Osteocyte (in vitro differentiated cells): Measurements from ENCODE around the gene DNTT. TPM values are rescaled to one million over a fixed set of nuclear protein-coding genes. Genes with fewer than 3 reads are reported as not detected.

Source experiments
- DNase-seq: peaks from one replicate; pipeline ENCODE4 v3.0.0; 2021; ENCODE audit warnings: mixed read lengths; ENCODE audit not compliant: unreplicated experiment; ENCODE audit errors: extremely low spot score
- H3K27ac Mint-ChIP-seq: one replicate; pipeline ENCODE4 v1.8.0; 2021; ENCODE audit warnings: mild to moderate bottlenecking, mixed read lengths; ENCODE audit not compliant: unreplicated experiment
- H3K27me3 Mint-ChIP-seq: one replicate; pipeline ENCODE4 v1.8.0; 2021; ENCODE audit warnings: mixed read lengths; ENCODE audit not compliant: unreplicated experiment
- H3K36me3 Mint-ChIP-seq: one replicate; pipeline ENCODE4 v1.8.0; 2021; ENCODE audit warnings: mixed read lengths; ENCODE audit not compliant: unreplicated experiment
- H3K4me1 Mint-ChIP-seq: one replicate; pipeline ENCODE4 v1.8.0; 2021; ENCODE audit warnings: mixed read lengths; ENCODE audit not compliant: unreplicated experiment
- H3K4me3 Mint-ChIP-seq: one replicate; pipeline ENCODE4 v1.8.0; 2021; ENCODE audit warnings: mild to moderate bottlenecking, moderate library complexity, mixed read lengths; ENCODE audit not compliant: unreplicated experiment
- H3K9me3 Mint-ChIP-seq: one replicate; pipeline ENCODE4 v1.8.0; 2021; ENCODE audit warnings: mixed read lengths; ENCODE audit not compliant: unreplicated experiment
- total RNA-seq: library from RNA; stranded (reverse); gene quantifications from 2 replicates; pipeline ENCODE4 v1.2.1, GENCODE V29; 2021
- TF ChIP-seq, protein P1 (sequence below): fragments of 200-600 bp; sonication (generic); IDR thresholded peaks from 2 replicates; pipeline ENCODE4 v1.5.0; 2021; ENCODE audit warnings: antibody characterized with exemption, mild to moderate bottlenecking, moderate library complexity

The DNTT gene
- total RNA-seq, 1 donor from 2014 or later, result not detected

DNA sequence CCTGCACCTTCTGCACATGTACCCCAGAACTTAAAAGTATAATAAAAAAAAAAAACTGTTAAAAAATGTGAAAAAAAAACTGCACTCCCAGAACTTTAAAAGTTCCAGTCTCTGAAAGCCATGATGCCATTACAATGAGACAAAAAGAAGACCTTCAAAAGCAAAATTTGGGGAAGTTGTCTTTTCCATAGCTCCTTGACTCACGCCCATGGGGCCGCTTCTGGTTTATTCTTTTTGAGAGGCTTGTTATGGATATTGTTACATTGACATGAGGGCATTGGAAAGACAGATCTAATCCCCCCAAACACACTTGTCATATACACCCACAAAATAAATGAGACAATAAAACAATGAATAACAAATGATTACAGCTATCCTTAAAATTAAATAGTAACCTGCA is 33.7 kb upstream of the DNTT start:
- no peak for DNase-seq
- Mint-ChIP-seq H3K36me3 (no peaks in the 10 kb centered on the region), H3K4me1 (no peaks in the 10 kb centered on the region), H3K27me3 (peaks cover 17% of the 10 kb centered on the region), H3K9me3 (no peaks in the 10 kb centered on the region), H3K4me3 (no peak overlapping the region), H3K27ac (no peak overlapping the region)
- TF ChIP-seq, protein P1, sequence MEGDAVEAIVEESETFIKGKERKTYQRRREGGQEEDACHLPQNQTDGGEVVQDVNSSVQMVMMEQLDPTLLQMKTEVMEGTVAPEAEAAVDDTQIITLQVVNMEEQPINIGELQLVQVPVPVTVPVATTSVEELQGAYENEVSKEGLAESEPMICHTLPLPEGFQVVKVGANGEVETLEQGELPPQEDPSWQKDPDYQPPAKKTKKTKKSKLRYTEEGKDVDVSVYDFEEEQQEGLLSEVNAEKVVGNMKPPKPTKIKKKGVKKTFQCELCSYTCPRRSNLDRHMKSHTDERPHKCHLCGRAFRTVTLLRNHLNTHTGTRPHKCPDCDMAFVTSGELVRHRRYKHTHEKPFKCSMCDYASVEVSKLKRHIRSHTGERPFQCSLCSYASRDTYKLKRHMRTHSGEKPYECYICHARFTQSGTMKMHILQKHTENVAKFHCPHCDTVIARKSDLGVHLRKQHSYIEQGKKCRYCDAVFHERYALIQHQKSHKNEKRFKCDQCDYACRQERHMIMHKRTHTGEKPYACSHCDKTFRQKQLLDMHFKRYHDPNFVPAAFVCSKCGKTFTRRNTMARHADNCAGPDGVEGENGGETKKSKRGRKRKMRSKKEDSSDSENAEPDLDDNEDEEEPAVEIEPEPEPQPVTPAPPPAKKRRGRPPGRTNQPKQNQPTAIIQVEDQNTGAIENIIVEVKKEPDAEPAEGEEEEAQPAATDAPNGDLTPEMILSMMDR, result no peak

DNA sequence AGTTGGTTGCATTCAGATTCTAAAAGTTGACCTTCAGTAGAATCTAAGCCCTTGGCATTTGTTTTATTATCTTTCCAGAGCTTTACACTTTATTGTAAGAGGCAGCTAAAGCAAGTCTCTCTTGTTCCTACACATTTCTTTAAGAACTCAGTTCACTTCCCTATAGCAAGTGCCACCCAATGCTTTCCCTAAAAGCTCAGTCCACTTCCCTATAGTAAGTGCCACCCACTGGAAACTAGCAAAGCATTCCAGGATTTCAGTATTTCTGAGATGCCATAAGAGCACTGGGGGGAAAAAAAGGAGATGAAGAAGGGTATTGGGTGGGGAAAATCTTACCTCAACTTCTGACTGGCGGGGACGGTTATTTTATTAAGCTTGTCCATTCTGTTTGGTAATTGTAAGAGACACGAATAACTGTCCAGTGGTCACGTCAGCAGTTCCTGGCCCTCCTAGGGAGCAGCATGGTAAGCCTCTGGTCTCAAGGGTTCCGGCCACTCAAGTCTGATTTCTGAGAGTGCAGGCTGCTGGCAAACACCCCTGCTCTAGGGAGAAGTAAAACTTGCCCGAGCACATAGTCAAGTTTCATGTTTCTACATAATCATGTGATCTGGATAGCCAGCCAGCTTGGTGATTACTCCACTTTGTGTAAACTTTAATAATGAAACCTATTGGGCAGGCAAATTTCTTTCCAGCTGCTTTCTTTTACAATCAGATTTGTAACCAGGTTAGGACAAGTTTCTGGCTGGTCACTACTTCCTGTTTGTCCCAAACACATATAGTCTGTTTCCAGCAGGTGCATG is 33.0 kb upstream of the DNTT start, which contains the start of gene BLNK:
TSS of gene BLNK (minus strand) at position 554 of the 800 bp plus-strand sequence. CDS start at position 383, 171 bp downstream.
- TF ChIP-seq, protein P1, result no peak
- Mint-ChIP-seq H3K9me3 (no peaks in the 10 kb centered on the region), H3K36me3 (no peaks in the 10 kb centered on the region), H3K4me1 (no peaks in the 10 kb centered on the region), H3K27me3 (peaks cover 15% of the 10 kb centered on the region), H3K4me3 (no peak within 1 kb of the TSS), H3K27ac (no peak within 1 kb of the TSS)
- DNase-seq, result no peak

DNA sequence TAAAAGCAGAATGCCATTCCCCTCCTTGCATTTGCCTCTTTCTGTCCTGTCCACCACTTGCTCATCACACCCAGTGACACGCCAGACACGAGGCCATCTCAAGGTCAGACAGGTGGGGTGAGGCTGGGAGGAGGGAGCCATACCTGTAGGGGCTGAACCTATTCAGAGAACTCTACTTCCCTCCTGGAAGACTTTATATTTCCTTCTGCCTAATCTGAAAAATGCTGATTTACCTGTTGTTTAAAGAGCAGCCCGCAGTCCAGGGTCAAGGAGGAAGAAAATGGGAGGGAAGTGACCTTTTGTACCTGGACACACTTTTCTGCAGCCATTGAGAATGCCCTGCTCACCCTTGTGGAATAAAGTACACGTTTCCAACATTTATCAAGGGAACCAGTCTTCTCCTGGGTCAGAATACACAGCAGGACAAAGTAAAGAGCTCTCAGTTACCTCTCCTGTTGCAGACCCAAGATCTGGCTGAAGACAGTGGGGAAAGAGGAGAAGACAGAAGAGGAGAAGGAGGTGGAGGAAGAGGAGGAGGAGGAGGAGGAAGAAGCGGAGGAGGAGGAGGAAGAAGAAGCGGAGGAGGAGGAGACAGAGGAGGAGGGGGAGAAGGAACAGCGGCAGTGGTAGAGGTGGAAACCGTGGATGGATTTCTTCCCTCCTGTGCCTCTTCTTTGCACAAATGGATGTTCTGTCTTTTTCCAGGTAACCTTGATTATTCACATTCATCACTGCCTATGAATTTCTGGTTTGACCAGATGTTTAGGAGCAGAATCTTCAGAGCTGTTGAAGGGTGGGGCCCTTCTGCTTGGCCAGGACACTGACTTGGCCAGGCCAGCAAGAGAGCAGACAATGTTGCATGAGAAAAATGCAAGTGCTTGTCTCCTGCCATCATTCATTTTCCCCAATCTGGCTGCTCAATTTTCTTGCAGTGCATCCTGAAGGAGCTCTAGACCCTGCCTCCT is 31.6 kb upstream of the DNTT start:
- TF ChIP-seq, protein P1, result no peak
- Mint-ChIP-seq H3K27ac (no peak overlapping the region), H3K36me3 (no peaks in the 10 kb centered on the region), H3K4me1 (no peaks in the 10 kb centered on the region), H3K9me3 (no peaks in the 10 kb centered on the region), H3K27me3 (peaks cover 10% of the 10 kb centered on the region), H3K4me3 (no peak overlapping the region)
- DNase-seq, result no peak

DNA sequence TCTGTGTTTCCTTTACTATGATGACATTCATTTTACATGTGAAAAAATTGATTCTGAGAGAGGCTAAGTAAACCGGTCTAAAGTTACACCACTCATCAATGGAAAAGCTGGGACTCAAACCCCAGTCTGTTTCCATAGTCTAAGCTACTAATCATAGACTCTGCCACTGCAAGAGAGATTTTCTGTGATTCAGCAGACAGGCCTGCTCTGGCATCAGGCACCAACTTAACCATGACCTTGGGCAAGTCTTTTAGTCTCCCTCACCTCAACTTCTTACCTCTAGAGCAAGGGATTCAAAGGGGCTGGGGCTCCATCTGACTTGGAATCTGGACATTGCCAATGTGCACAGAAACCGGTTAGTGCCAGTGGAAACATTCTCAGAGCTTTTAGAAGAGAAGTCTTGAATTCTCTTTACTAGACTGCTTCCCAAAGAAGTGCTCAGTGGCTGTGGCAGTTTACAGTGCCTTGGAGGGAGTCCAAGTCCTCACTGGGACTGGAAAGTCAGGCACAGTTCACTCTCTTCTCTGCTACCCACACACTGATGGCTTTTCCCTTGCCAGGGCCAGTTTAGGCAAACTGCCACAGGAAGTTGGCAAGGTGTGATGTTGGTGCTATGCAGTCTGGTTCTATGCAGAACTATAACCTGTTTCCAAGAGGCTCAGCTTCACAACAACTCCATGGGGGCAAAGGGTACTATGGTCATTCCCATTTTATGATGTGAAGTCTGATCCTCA is 28.4 kb upstream of the DNTT start:
- Mint-ChIP-seq H3K36me3 (no peaks in the 10 kb centered on the region), H3K27ac (no peak overlapping the region), H3K4me3 (no peak overlapping the region), H3K27me3 (peaks cover 10% of the 10 kb centered on the region), H3K4me1 (no peaks in the 10 kb centered on the region), H3K9me3 (no peaks in the 10 kb centered on the region)
- TF ChIP-seq, protein P1, result no peak
- DNase-seq, result no peak
